Tongue (tissue), 2 donors: ENCODE results near the gene TBKBP1. TPM values are rescaled to one million over a fixed set of nuclear protein-coding genes. Genes with fewer than 3 reads are reported as not detected.
A peak's percentile ranks its signal among the peaks of the same experiment; 100 is the strongest.

Experiments used
- DNase-seq: peaks from one replicate; pipeline ENCODE4 v3.0.0-alpha.2; 2015
- total RNA-seq: library from RNA; depleted of rRNA; stranded (reverse); fragments of >200 nt; gene quantifications from one replicate; pipeline ENCODE4 v1.2.3, GENCODE V29; 2014

Gene TBKBP1
- total RNA-seq, result 11.4 TPM

- DNase-seq, result peak; percentile 93
Measured at GRCh38 chr17:47693731-47694580, at the start of gene TBKBP1. Gene TBKBP1 (plus strand): TSS chr17:47694161. CDS start chr17:47696113, 1,952 bp downstream.

GRCh38 chr17:47644324-47644723, 49.6 kb upstream of the TBKBP1 start:
- DNase-seq, result no peak

- peak; percentile 100 for DNase-seq
Measured at GRCh38 chr17:47649153-47649971, 44.6 kb upstream of the TBKBP1 start, which contains the start of gene KPNB1. Gene KPNB1 (plus strand): TSS chr17:47649919. CDS start chr17:47650245, 326 bp downstream.

- no peak for DNase-seq
Measured at GRCh38 chr17:47649972-47650524, 43.9 kb upstream of the TBKBP1 start.

- DNase-seq, result peak; percentile 97
Measured at GRCh38 chr17:47650525-47651522, 43.1 kb upstream of the TBKBP1 start.

- no peak for DNase-seq
Measured at GRCh38 chr17:47651704-47652103, 42.3 kb upstream of the TBKBP1 start.

- DNase-seq, result no peak
Measured at GRCh38 chr17:47652570-47652969, 41.4 kb upstream of the TBKBP1 start.

- no peak for DNase-seq
Measured at GRCh38 chr17:47653442-47653841, 40.5 kb upstream of the TBKBP1 start.

GRCh38 chr17:47654991-47655390, 39.0 kb upstream of the TBKBP1 start:
- no peak for DNase-seq

- no peak for DNase-seq
Measured at GRCh38 chr17:47660064-47660492, 33.9 kb upstream of the TBKBP1 start.

- DNase-seq, result peak; percentile 75
Measured at GRCh38 chr17:47663912-47664623, 29.9 kb upstream of the TBKBP1 start.

- no peak for DNase-seq
Measured at GRCh38 chr17:47664624-47664941, 29.4 kb upstream of the TBKBP1 start.

- no peak for DNase-seq
Measured at GRCh38 chr17:47665655-47666054, 28.3 kb upstream of the TBKBP1 start.

GRCh38 chr17:47669081-47669480, 24.9 kb upstream of the TBKBP1 start:
- DNase-seq, result no peak

- DNase-seq, result no peak
Measured at GRCh38 chr17:47670064-47670463, 23.9 kb upstream of the TBKBP1 start.

- no peak for DNase-seq
Measured at GRCh38 chr17:47674499-47674898, 19.5 kb upstream of the TBKBP1 start.

- DNase-seq, result no peak
Measured at GRCh38 chr17:47675380-47676198, 18.4 kb upstream of the TBKBP1 start.

- no peak for DNase-seq
Measured at GRCh38 chr17:47676199-47676472, 17.8 kb upstream of the TBKBP1 start.

GRCh38 chr17:47676510-47677165, 17.3 kb upstream of the TBKBP1 start:
- no peak for DNase-seq

- DNase-seq, result no peak
Measured at GRCh38 chr17:47678196-47678595, 15.8 kb upstream of the TBKBP1 start.
